Trophoblast cell (in vitro differentiated cells and primary cell): ENCODE measurements around the gene ALK.

ENCODE experiments used
- DNase-seq, 2 donors: peaks; one replicate each; pipeline ENCODE4 v3.0.0-alpha.2; 2016
- H2AFZ ChIP-seq: 2 replicates; pipeline ENCODE4 v1.6.1; 2013; ENCODE audit warnings: low read length, moderate library complexity, mild to moderate bottlenecking; ENCODE audit not compliant: insufficient read depth, poor library complexity
- H2AK5ac ChIP-seq: 2 replicates; pipeline ENCODE4 v1.6.1; 2013; ENCODE audit warnings: mild to moderate bottlenecking, low read length
- H2BK120ac ChIP-seq: 2 replicates; pipeline ENCODE4 v1.6.1; 2013; ENCODE audit warnings: low read length, mild to moderate bottlenecking, moderate library complexity; ENCODE audit not compliant: insufficient read depth, poor library complexity
- H2BK12ac ChIP-seq: 2 replicates; pipeline ENCODE4 v1.6.1; 2013; ENCODE audit warnings: mild to moderate bottlenecking, low read length, moderate library complexity
- H2BK5ac ChIP-seq: 2 replicates; pipeline ENCODE4 v1.6.1; 2013; ENCODE audit warnings: low read length, low read depth, moderate library complexity, mild to moderate bottlenecking; ENCODE audit not compliant: poor library complexity
- H3K14ac ChIP-seq: 2 replicates; pipeline ENCODE4 v1.6.1; 2013; ENCODE audit warnings: mild to moderate bottlenecking, low read length
- H3K18ac ChIP-seq: 2 replicates; pipeline ENCODE4 v1.6.1; 2013; ENCODE audit warnings: mild to moderate bottlenecking, low read length
- H3K23ac ChIP-seq: 2 replicates; pipeline ENCODE4 v1.6.1; 2013; ENCODE audit warnings: low read length
- H3K27ac ChIP-seq: 2 replicates; pipeline ENCODE4 v1.5.1; 2013; ENCODE audit warnings: low read depth, mild to moderate bottlenecking, inconsistent platforms, low read length, moderate library complexity
- H3K27me3 ChIP-seq: 2 replicates; pipeline ENCODE4 v1.6.1; 2013; ENCODE audit warnings: inconsistent platforms, mild to moderate bottlenecking, low read length, moderate library complexity; ENCODE audit not compliant: insufficient read depth
- H3K36me3 ChIP-seq, 2 experiments: 1 replicate in 1 of 2; 2 replicates in 1 of 2; pipeline ENCODE4 v1.6.1; 2013; ENCODE audit warnings: low read length in 2 of 2, mild to moderate bottlenecking in 2 of 2, moderate library complexity in 1 of 2; ENCODE audit not compliant: insufficient read depth in 2 of 2, control insufficient read depth in 1 of 2
- H3K4ac ChIP-seq: 2 replicates; pipeline ENCODE4 v1.6.1; 2013; ENCODE audit warnings: low read depth, mild to moderate bottlenecking, low read length, moderate library complexity
- H3K4me1 ChIP-seq, 2 experiments: 1 replicate in 1 of 2; 2 replicates in 1 of 2; pipeline ENCODE4 v1.6.1; 2013; ENCODE audit warnings: low read length in 2 of 2, mild to moderate bottlenecking in 2 of 2, moderate library complexity in 1 of 2; ENCODE audit not compliant: insufficient read depth in 2 of 2, control insufficient read depth in 1 of 2
- H3K4me2 ChIP-seq: 2 replicates; pipeline ENCODE4 v1.6.1; 2013; ENCODE audit warnings: inconsistent platforms, mild to moderate bottlenecking, low read length, moderate library complexity
- H3K4me3 ChIP-seq: 2 replicates; pipeline ENCODE4 v1.5.1; 2013; ENCODE audit warnings: mild to moderate bottlenecking, low read depth, low read length, inconsistent platforms
- H3K79me1 ChIP-seq: one replicate; pipeline ENCODE4 v1.6.1; 2013; ENCODE audit warnings: low read length
- H3K79me2 ChIP-seq: 2 replicates; pipeline ENCODE4 v1.6.1; 2013; ENCODE audit warnings: low read length, mild to moderate bottlenecking; ENCODE audit not compliant: control insufficient read depth, insufficient read depth, poor library complexity
- H3K9ac ChIP-seq: 2 replicates; pipeline ENCODE4 v1.6.1; 2013; ENCODE audit warnings: mild to moderate bottlenecking, low read length
- H3K9me3 ChIP-seq: 2 replicates; pipeline ENCODE4 v1.6.1; 2013; ENCODE audit warnings: low read depth, mild to moderate bottlenecking, control low read depth, inconsistent platforms, low read length; ENCODE audit not compliant: insufficient read depth
- H4K12ac ChIP-seq: 2 replicates; pipeline ENCODE4 v1.6.1; 2013; ENCODE audit warnings: low read depth, mild to moderate bottlenecking, low read length, moderate library complexity
- H4K8ac ChIP-seq: 2 replicates; pipeline ENCODE4 v1.6.1; 2013; ENCODE audit warnings: low read depth, mild to moderate bottlenecking, low read length, moderate library complexity
- H4K91ac ChIP-seq: one replicate; pipeline ENCODE4 v1.6.1; 2013; ENCODE audit warnings: low read depth, mild to moderate bottlenecking, low read length, moderate library complexity
- WGBS: extraction: QIAGEN DNeasy Blood & Tissue Kit; methylation state at CpG from one replicate; pipeline ENCODE4 v1.1.7; 2013; ENCODE audit warnings: missing lambda C conversion rate; ENCODE audit not compliant: insufficient read length, insufficient coverage; ENCODE audit errors: extremely low coverage; 5-methylcytosine and 5-hydroxymethylcytosine counted together

The ALK gene

DNA sequence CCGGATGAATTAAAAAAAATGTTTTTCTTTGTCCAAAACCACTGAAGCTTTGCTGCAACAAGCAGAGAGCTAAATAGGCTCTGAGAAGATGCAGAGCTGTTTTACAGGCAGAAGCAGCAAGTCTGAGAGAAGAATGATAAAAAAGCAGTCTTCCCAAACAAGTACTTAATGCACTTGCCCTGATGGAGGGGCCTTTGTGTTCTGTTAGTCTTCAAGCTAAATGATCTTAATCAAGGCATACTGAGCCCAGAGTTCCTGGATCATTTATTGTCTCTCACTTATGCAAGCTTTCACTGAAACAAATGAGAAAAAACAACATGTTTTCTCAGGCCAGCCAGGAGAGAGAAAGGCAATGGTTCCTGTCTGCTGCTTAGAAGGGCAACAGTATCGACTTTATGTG, 653.7 kb downstream of the ALK start:
- Histone ChIP-seq H2BK12ac (no peak overlapping the region), H4K8ac (no peak overlapping the region), H4K91ac (no peak overlapping the region), H3K9ac (no peak overlapping the region), H3K79me1 (no peaks in the 10 kb centered on the region), H2AFZ (no peak overlapping the region), H3K18ac (no peak overlapping the region), H2BK5ac (no peak overlapping the region), H3K4me2 (no peak overlapping the region), H3K36me3 (no peaks in the 10 kb centered on the region), H3K27ac (no peak overlapping the region), H3K27me3 (no peaks in the 10 kb centered on the region), H3K4ac (no peak overlapping the region), H3K23ac (no peak overlapping the region), H3K4me1 (no peaks in the 10 kb centered on the region), H4K12ac (no peak overlapping the region), H3K4me3 (no peak overlapping the region), H3K79me2 (no peaks in the 10 kb centered on the region), H3K9me3 (peaks cover 3% of the 10 kb centered on the region), H2BK120ac (no peak overlapping the region), H3K14ac (no peak overlapping the region), H2AK5ac (no peak overlapping the region)
- WGBS: no CpG with 5 or more reads among the region's 2 CpGs
- DNase-seq: no peak

DNA sequence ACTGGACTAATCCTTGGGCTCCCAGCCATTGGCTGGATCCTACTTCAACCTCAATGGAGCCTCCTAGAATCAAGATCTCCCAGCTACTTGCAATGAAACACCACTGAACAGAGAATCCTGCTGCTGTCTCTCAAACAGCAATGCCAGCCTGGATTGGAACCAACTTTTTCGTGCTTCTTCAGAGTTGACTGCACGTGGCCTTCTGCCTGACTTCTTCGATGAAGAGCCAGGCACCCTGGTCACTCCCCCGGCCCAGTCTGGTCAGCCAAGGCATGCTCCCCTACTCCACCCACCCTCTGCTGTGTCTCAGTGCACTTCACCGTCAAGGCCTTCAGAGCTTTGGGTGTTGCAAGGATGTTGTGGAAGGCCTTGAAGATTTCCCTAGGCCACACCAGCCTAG, 657.5 kb downstream of the ALK start:
- H3K14ac ChIP-seq: no peak overlapping the region
- H2BK12ac ChIP-seq: no peak overlapping the region
- no peak overlapping the region for H4K12ac ChIP-seq
- H2AK5ac ChIP-seq: no peak overlapping the region
- no peak overlapping the region for H4K91ac ChIP-seq
- no peak overlapping the region for H2BK120ac ChIP-seq
- no peak overlapping the region for H3K27ac ChIP-seq
- H3K18ac ChIP-seq: no peak overlapping the region
- no peak overlapping the region for H2BK5ac ChIP-seq
- peaks cover 3% of the 10 kb centered on the region for H3K9me3 ChIP-seq
- H3K4me3 ChIP-seq: no peak overlapping the region
- no peak overlapping the region for H3K23ac ChIP-seq
- no peak overlapping the region for H3K4me2 ChIP-seq
- no peaks in the 10 kb centered on the region for H3K27me3 ChIP-seq
- no peaks in the 10 kb centered on the region for H3K4me1 ChIP-seq
- H3K36me3 ChIP-seq: no peaks in the 10 kb centered on the region
- no peak overlapping the region for H2AFZ ChIP-seq
- no peaks in the 10 kb centered on the region for H3K79me1 ChIP-seq
- no CpG with 5 or more reads among the region's 5 CpGs for WGBS
- H4K8ac ChIP-seq: no peak overlapping the region
- no peak for DNase-seq
- H3K9ac ChIP-seq: no peak overlapping the region
- H3K4ac ChIP-seq: no peak overlapping the region
- H3K79me2 ChIP-seq: no peaks in the 10 kb centered on the region

DNA sequence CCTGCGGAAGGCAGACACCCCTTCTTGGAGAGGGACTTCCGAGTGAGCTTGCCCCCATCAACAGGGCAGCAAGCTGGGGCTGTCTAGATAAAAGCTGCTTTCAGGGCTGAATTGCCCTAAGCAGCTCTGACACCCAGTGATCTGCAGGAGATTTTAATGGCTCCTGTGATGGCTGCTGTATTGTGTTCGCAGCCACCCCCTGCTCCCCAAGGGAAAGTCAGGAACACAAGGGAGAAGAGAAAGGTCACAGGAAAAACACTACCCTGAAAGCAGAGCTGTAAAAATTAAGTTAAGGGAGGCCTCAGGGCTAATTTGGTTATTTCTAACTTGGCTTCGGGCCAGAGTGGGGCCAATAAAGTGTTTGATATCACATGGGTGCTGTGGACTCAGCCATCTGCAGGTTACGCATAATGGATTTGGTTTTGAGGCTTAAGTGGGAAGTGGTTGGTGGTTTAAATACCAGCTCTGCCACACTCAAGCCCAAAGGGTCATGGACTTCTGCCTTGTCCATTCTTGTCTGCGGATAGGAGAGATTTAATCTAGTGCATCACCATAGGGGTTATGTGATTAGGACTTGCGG, 658.6 kb downstream of the ALK start:
- Histone ChIP-seq H2BK5ac (no peak overlapping the region), H2AFZ (no peak overlapping the region), H3K4me2 (no peak overlapping the region), H3K14ac (no peak overlapping the region), H4K12ac (no peak overlapping the region), H2BK12ac (no peak overlapping the region), H3K36me3 (no peaks in the 10 kb centered on the region), H2BK120ac (no peak overlapping the region), H3K9me3 (peaks cover 3% of the 10 kb centered on the region), H3K27ac (no peak overlapping the region), H3K23ac (no peak overlapping the region), H3K18ac (no peak overlapping the region), H3K79me2 (no peaks in the 10 kb centered on the region), H3K27me3 (no peaks in the 10 kb centered on the region), H4K8ac (no peak overlapping the region), H3K9ac (no peak overlapping the region), H3K4ac (no peak overlapping the region), H3K79me1 (no peaks in the 10 kb centered on the region), H3K4me1 (no peaks in the 10 kb centered on the region), H3K4me3 (no peak overlapping the region), H2AK5ac (no peak overlapping the region), H4K91ac (no peak overlapping the region)
- no peak for DNase-seq
- no CpG with 5 or more reads among the region's 7 CpGs for WGBS

DNA sequence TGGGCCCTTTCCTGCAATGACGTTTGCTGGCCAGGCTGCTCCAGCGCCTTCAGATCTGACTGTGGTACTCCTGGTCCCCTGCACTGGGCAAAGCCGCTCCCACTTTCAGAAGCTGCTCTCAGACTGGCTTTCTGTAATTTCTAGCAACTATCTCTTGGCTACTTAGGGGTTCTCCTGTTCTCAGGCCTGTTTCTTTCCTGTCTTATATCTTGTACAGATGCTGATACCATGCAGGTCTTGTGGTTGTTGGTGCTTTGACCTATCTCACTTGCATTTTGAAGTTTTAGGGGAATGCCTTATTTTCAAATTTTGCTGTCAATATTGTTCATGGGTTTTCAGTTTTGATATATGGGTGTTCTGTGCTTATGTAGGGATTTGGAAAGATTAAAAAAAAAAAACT, 660.4 kb downstream of the ALK start:
- Histone ChIP-seq H3K14ac (no peak overlapping the region), H3K79me1 (no peaks in the 10 kb centered on the region), H3K9ac (no peak overlapping the region), H3K4me1 (no peaks in the 10 kb centered on the region), H2BK12ac (no peak overlapping the region), H4K12ac (no peak overlapping the region), H3K36me3 (no peaks in the 10 kb centered on the region), H2AK5ac (no peak overlapping the region), H2AFZ (no peak overlapping the region), H3K4me3 (no peak overlapping the region), H4K8ac (no peak overlapping the region), H3K79me2 (no peaks in the 10 kb centered on the region), H3K27me3 (no peaks in the 10 kb centered on the region), H2BK5ac (no peak overlapping the region), H3K23ac (no peak overlapping the region), H3K4me2 (no peak overlapping the region), H4K91ac (no peak overlapping the region), H3K27ac (no peak overlapping the region), H3K18ac (no peak overlapping the region), H2BK120ac (no peak overlapping the region), H3K9me3 (peaks cover 1% of the 10 kb centered on the region), H3K4ac (no peak overlapping the region)
- DNase-seq: no peak
- no CpG with 5 or more reads among the region's 3 CpGs for WGBS
